HepG2 (cell line): ENCODE measurements around the gene APOC3. TPM values are rescaled to one million over a fixed set of nuclear protein-coding genes. Genes with fewer than 3 reads are reported as not detected.

Experiments used
- BCL6 ChIP-seq: IDR thresholded peaks from 2 replicates; pipeline ENCODE4 v1.6.1; 2016; ENCODE audit warnings: missing genetic modification reagents, missing compliant biosample characterization
- BRF2 ChIP-seq: sonication (generic); formaldehyde crosslinking; IDR thresholded peaks from 2 replicates; pipeline ENCODE4 v1.8.1; 2022; ENCODE audit warnings: mild to moderate bottlenecking, missing genetic modification reagents
- CAMTA2 ChIP-seq: sonication (generic); formaldehyde crosslinking; IDR thresholded peaks from 2 replicates; pipeline ENCODE4 v1.4.0; 2020; ENCODE audit warnings: mild to moderate bottlenecking, missing genetic modification reagents, borderline replicate concordance
- CHCHD3 ChIP-seq: sonication (generic); formaldehyde crosslinking; IDR thresholded peaks from 2 replicates; pipeline ENCODE4 v1.8.0; 2022; ENCODE audit warnings: mild to moderate bottlenecking, missing genetic modification reagents, moderate library complexity
- CHD2 ChIP-seq: IDR thresholded peaks from 2 replicates; pipeline ENCODE4 v1.6.1; 2011; ENCODE audit warnings: low read depth, low read length, improper control_type of control experiment
- ESRRA ChIP-seq: sonication (generic); formaldehyde crosslinking; IDR thresholded peaks from 2 replicates; pipeline ENCODE4 v1.5.1; 2020; ENCODE audit warnings: mild to moderate bottlenecking, low read depth, missing genetic modification reagents
- FIP1L1 ChIP-seq: fragments of 200-400 bp; formaldehyde crosslinking; IDR thresholded peaks from 2 replicates; pipeline ENCODE4 v1.6.1; 2018; ENCODE audit warnings: low read depth, mild to moderate bottlenecking, low read length, moderate library complexity, borderline replicate concordance; ENCODE audit not compliant: insufficient read depth
- FOXM1 ChIP-seq: sonication (generic); formaldehyde crosslinking; IDR thresholded peaks from 2 replicates; pipeline ENCODE4 v1.5.0; 2020; ENCODE audit warnings: missing genetic modification reagents
- GATA4 ChIP-seq: sonication (generic); IDR thresholded peaks from 2 replicates; pipeline ENCODE4 v1.6.1; 2016; ENCODE audit warnings: antibody characterized with exemption, low read depth, borderline replicate concordance
- HCFC1 ChIP-seq: fragments of 150-350 bp; IDR thresholded peaks from 2 replicates; pipeline ENCODE4 v1.6.1; 2014; ENCODE audit warnings: low read depth, low read length
- MED13 ChIP-seq: sonication (generic); formaldehyde crosslinking; IDR thresholded peaks from 2 replicates; pipeline ENCODE4 v1.5.0; 2020; ENCODE audit warnings: missing genetic modification reagents
- PRMT3 ChIP-seq: sonication (generic); formaldehyde crosslinking; IDR thresholded peaks from 2 replicates; pipeline ENCODE4 v1.8.1; 2022; ENCODE audit warnings: low read depth, mild to moderate bottlenecking, moderate library complexity, missing genetic modification reagents, borderline replicate concordance
- RFXANK ChIP-seq: IDR thresholded peaks from 2 replicates; pipeline ENCODE4 v1.6.1; 2016
- SOX5 ChIP-seq: IDR thresholded peaks from 2 replicates; pipeline ENCODE4 v1.6.1; 2016; ENCODE audit warnings: borderline replicate concordance
- YEATS2 ChIP-seq: sonication (generic); formaldehyde crosslinking; IDR thresholded peaks from 2 replicates; pipeline ENCODE4 v1.4.0; 2020; ENCODE audit warnings: missing genetic modification reagents, borderline replicate concordance
- ZNF180 ChIP-seq: sonication (generic); formaldehyde crosslinking; IDR thresholded peaks from 2 replicates; pipeline ENCODE4 v1.4.0; 2020; ENCODE audit warnings: low read depth, missing genetic modification reagents, borderline replicate concordance
- ZNF205 ChIP-seq: IDR thresholded peaks from 2 replicates; pipeline ENCODE4 v1.6.1; 2018; ENCODE audit warnings: missing biosample characterization, missing genetic modification reagents
- ZNF367 ChIP-seq: sonication (generic); formaldehyde crosslinking; IDR thresholded peaks from 2 replicates; pipeline ENCODE4 v1.4.0; 2020; ENCODE audit warnings: missing genetic modification reagents, borderline replicate concordance
- ZNF503 ChIP-seq: sonication (generic); formaldehyde crosslinking; IDR thresholded peaks from 2 replicates; pipeline ENCODE4 v1.4.0; 2020; ENCODE audit warnings: missing genetic modification reagents
- ZNF644 ChIP-seq: IDR thresholded peaks from 2 replicates; pipeline ENCODE4 v1.6.1; 2016; ENCODE audit warnings: low read depth
- ZNF691 ChIP-seq: sonication (generic); formaldehyde crosslinking; IDR thresholded peaks from 2 replicates; pipeline ENCODE4 v1.4.0; 2020; ENCODE audit warnings: missing genetic modification reagents, low read depth, mild to moderate bottlenecking, borderline replicate concordance
- ZNF709 ChIP-seq: sonication (generic); formaldehyde crosslinking; IDR thresholded peaks from 2 replicates; pipeline ENCODE4 v1.5.0; 2020; ENCODE audit warnings: mild to moderate bottlenecking, missing genetic modification reagents
- ZNF792 ChIP-seq: IDR thresholded peaks from 2 replicates; pipeline ENCODE4 v1.6.1; 2016
- ZNF878 ChIP-seq: sonication (generic); formaldehyde crosslinking; IDR thresholded peaks from 2 replicates; pipeline ENCODE4 v1.8.1; 2023; ENCODE audit warnings: mild to moderate bottlenecking, missing genetic modification reagents, moderate library complexity
- polyA plus RNA-seq, 8 experiments: library from polyadenylated mRNA; depleted of rRNA in 3 of 8; stranded (reverse) in 7 of 8; unstranded in 1 of 8; fragments of >200 nt; fragmentation: Illumina TruSeq in 4 of 8; extraction: Trizol in 4 of 8; gene quantifications; 2 replicates each; pipeline versions ENCODE4 v1.2.1 to v1.2.3, GENCODE V29; 2011 to 2016; ENCODE audit warnings: low read depth in 4 of 8, missing spikeins in 1 of 8, mixed read lengths in 1 of 8; ENCODE audit not compliant: insufficient read depth in 1 of 8
- total RNA-seq, 5 experiments: library from RNA; depleted of rRNA; stranded (reverse); fragments of >200 nt; fragmentation: Illumina TruSeq; extraction: Trizol; gene quantifications; 2 replicates each; pipeline ENCODE4 v1.2.3, GENCODE V29; 2016; ENCODE audit warnings: low read depth in 1 of 5
- TF ChIP-seq, protein P1 (sequence below): sonication (generic); formaldehyde crosslinking; conservative IDR thresholded peaks from 2 replicates; pipeline ENCODE4 v1.8.0; 2022; ENCODE audit warnings: low read depth, missing genetic modification reagents

Gene APOC3
- total and polyA plus RNA-seq, 2 of the 13 experiments (the other 11 are each of a cell fraction or from before 2014, with no cell fraction given), result 314 to 687 TPM

DNA sequence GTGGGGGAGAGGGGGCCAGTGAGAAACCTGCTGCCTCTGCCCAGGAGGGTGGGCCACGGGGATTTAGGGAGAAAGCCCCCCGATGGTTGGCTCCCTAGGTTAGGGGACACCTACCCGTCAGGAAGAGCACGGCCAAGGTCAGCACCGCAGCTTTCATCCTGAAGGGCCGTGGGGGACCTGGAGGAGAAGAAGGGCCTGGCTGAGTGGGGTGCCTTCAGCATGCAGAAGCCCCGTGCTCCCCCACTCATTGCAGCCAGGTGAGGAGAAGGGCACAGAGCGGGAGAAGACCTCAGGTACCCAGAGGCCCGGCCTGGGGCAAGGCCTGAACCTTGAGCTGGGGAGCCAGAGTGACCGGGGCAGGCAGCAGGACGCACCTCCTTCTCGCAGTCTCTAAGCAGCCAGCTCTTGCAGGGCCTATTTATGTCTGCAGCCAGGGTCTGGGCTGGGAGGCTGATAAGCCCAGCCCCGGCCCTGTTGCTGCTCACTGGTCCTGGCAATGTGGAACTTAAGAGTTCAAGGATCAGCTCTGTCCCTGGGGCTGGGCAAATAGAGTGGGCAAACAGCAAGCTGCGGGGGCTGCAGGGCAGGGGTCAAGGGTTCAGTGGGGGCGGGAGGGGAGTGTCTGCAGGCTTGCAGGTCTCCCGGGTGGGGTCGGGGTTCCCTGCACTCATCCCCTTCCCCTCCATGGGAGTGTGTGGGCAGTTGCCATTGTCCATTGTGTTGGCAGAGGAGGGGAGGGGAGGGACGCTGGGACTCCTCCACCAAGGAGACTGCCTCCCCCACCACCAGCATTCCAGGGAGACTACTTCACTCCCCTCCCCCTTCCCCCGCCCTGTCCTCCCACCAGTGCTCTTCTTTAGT is 7.8 kb downstream of the APOC3 start, which contains the start of gene APOA1 (continued):
- TF ChIP-seq BRF2 (CRISPR knock-in tag) (peak; percentile 91), ZNF180 (CRISPR knock-in tag) (no peak), ZNF503 (CRISPR knock-in tag) (peak; percentile 66; the same call in 1 of the 2 replicates), SOX5 (peak; percentile 95), FIP1L1 (no peak), PRMT3 (no peak), HCFC1 (no peak), YEATS2 (CRISPR knock-in tag) (no peak; the same call in none of the 2 replicates), CHCHD3 (CRISPR knock-in tag) (peak; percentile 85; the same call in 1 of the 2 replicates), ZNF644 (CRISPR knock-in tag) (no peak), GATA4 (peak; percentile 92), ZNF367 (CRISPR knock-in tag) (no peak), CHD2 (no peak), RFXANK (CRISPR knock-in tag) (0 out of 2 replicates have a peak, but pooled peaks have one; percentile 58), FOXM1 (CRISPR knock-in tag) (no peak), ZNF205 (CRISPR knock-in tag) (peak; percentile 70; the same call in 1 of the 2 replicates), ZNF792 (CRISPR knock-in tag) (0 out of 2 replicates have a peak, but pooled peaks have one; percentile 67), MED13 (CRISPR knock-in tag) (peak; percentile 69; the same call in 1 of the 2 replicates), ZNF878 (CRISPR knock-in tag) (no peak), BCL6 (CRISPR knock-in tag) (peak; percentile 85), CAMTA2 (no peak), ZNF709 (peak; percentile 94), ESRRA (CRISPR knock-in tag) (peak; percentile 82), ZNF691 (CRISPR knock-in tag) (peak; percentile 62; the same call in 1 of the 2 replicates)
- TF ChIP-seq, protein P1, sequence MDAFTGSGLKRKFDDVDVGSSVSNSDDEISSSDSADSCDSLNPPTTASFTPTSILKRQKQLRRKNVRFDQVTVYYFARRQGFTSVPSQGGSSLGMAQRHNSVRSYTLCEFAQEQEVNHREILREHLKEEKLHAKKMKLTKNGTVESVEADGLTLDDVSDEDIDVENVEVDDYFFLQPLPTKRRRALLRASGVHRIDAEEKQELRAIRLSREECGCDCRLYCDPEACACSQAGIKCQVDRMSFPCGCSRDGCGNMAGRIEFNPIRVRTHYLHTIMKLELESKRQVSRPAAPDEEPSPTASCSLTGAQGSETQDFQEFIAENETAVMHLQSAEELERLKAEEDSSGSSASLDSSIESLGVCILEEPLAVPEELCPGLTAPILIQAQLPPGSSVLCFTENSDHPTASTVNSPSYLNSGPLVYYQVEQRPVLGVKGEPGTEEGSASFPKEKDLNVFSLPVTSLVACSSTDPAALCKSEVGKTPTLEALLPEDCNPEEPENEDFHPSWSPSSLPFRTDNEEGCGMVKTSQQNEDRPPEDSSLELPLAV (CRISPR knock-in tag), result 0 out of 2 replicates have a peak, but pooled peaks have one; percentile 70
